Progenitor cell of endocrine pancreas (in vitro differentiated cells): Measurements from ENCODE around the gene DHX35. TPM values are rescaled to one million over a fixed set of nuclear protein-coding genes. Genes with fewer than 3 reads are reported as not detected.

Experiments
- DNase-seq: peaks from one replicate; pipeline ENCODE4 v3.0.0; 2021; ENCODE audit warnings: low spot score; ENCODE audit not compliant: unreplicated experiment
- H3K27ac Mint-ChIP-seq: 2 replicates; pipeline ENCODE4 v1.8.0; 2021; ENCODE audit warnings: mild to moderate bottlenecking, moderate library complexity, mixed read lengths
- H3K27me3 Mint-ChIP-seq: 2 replicates; pipeline ENCODE4 v1.8.0; 2021; ENCODE audit warnings: mixed read lengths
- H3K36me3 Mint-ChIP-seq: 2 replicates; pipeline ENCODE4 v1.8.0; 2022; ENCODE audit warnings: mixed read lengths; ENCODE audit not compliant: insufficient read depth
- H3K4me1 Mint-ChIP-seq: 2 replicates; pipeline ENCODE4 v1.8.0; 2021; ENCODE audit warnings: low read depth, mixed read lengths
- H3K4me3 Mint-ChIP-seq: 2 replicates; pipeline ENCODE4 v1.8.0; 2021; ENCODE audit warnings: low read depth, mild to moderate bottlenecking, moderate library complexity, mixed read lengths
- H3K9me3 Mint-ChIP-seq: 2 replicates; pipeline ENCODE4 v1.8.0; 2021; ENCODE audit warnings: low read depth, mixed read lengths
- total RNA-seq: library from RNA; stranded (reverse); gene quantifications from 2 replicates; pipeline ENCODE4 v1.2.1, GENCODE V29; 2021
- TF ChIP-seq, protein P1 (sequence below): fragments of 200-600 bp; sonication (generic); IDR thresholded peaks from one replicate; pipeline ENCODE4 v1.5.0; 2021; ENCODE audit warnings: antibody characterized with exemption, mild to moderate bottlenecking; ENCODE audit not compliant: unreplicated experiment

Gene DHX35
- total RNA-seq, 1 donor from 2014 or later = 14.4 TPM

DNA sequence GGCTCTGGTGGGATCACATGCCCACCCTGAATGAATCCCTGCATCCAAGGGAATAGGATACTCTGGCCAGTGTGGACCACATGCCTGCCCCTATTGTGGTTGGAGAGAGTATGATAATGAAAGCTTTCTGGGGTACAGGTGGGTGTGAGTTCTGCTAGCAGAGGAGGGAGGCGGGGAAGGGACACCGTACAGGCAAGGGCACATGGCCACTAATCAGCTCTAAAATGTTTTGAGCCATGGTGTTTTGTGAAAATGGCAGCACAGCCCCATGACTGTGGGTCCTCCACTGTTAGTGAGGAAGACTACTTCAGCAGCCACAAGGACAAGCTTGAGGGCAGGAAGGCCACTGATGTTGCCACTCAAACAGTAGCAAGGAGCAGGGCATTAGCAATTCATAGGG, 11.9 kb upstream of the DHX35 start:
- Mint-ChIP-seq H3K9me3 (no peaks in the 10 kb centered on the region), H3K4me3 (no peak overlapping the region), H3K36me3 (peaks cover 9% of the 10 kb centered on the region), H3K27me3 (no peaks in the 10 kb centered on the region), H3K27ac (peak overlapping the region; percentile 38), H3K4me1 (peaks cover 8% of the 10 kb centered on the region)
- TF ChIP-seq, protein P1, sequence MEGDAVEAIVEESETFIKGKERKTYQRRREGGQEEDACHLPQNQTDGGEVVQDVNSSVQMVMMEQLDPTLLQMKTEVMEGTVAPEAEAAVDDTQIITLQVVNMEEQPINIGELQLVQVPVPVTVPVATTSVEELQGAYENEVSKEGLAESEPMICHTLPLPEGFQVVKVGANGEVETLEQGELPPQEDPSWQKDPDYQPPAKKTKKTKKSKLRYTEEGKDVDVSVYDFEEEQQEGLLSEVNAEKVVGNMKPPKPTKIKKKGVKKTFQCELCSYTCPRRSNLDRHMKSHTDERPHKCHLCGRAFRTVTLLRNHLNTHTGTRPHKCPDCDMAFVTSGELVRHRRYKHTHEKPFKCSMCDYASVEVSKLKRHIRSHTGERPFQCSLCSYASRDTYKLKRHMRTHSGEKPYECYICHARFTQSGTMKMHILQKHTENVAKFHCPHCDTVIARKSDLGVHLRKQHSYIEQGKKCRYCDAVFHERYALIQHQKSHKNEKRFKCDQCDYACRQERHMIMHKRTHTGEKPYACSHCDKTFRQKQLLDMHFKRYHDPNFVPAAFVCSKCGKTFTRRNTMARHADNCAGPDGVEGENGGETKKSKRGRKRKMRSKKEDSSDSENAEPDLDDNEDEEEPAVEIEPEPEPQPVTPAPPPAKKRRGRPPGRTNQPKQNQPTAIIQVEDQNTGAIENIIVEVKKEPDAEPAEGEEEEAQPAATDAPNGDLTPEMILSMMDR = no peak
- no peak for DNase-seq

DNA sequence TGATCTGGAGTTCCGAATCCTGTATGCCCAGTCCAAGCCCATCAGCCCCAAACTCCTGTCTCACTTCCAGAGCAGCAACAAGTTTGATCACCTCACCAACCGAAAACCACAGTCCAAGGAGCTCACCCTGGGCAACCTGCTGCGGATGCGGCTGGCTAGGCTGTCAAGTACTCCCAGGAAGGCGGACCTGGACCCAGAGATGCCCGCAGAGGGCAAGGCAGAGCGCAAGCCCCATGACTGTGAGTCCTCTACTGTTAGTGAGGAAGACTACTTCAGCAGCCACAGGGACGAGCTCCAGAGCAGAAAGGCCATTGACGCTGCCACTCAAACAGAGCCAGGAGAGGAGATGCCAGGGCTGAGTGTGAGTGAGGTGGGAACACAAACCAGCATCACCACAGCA, 10.5 kb upstream of the DHX35 start:
- peaks cover 7% of the 10 kb centered on the region for H3K36me3 Mint-ChIP-seq
- no peak for DNase-seq
- H3K27ac Mint-ChIP-seq = no peak overlapping the region

DNA sequence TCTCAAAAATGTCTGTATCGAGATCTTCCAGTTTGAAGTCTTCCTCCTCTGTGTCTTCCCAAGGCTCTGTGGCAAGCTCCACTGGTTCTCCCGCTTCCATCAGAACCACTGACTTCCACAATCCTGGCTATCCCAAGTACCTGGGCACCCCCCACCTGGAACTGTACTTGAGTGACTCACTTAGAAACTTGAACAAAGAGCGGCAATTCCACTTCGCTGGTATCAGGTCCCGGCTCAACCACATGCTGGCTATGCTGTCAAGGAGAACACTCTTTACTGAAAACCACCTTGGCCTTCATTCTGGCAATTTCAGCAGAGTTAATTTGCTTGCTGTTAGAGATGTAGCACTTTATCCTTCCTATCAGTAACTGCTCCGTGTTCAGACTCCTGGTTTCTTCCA, 10.0 kb upstream of the DHX35 start:
- Mint-ChIP-seq H3K27me3 (no peaks in the 10 kb centered on the region), H3K4me1 (peaks cover 8% of the 10 kb centered on the region), H3K27ac (no peak overlapping the region), H3K36me3 (peaks cover 7% of the 10 kb centered on the region), H3K4me3 (no peak overlapping the region), H3K9me3 (no peaks in the 10 kb centered on the region)
- TF ChIP-seq, protein P1 = no peak
- no peak for DNase-seq

More for the DNA sequence above, 10.5 kb upstream of the DHX35 start:
- Mint-ChIP-seq H3K4me3 (no peak overlapping the region), H3K4me1 (peaks cover 8% of the 10 kb centered on the region), H3K27me3 (no peaks in the 10 kb centered on the region), H3K9me3 (no peaks in the 10 kb centered on the region)
- TF ChIP-seq, protein P1 = no peak

DNA sequence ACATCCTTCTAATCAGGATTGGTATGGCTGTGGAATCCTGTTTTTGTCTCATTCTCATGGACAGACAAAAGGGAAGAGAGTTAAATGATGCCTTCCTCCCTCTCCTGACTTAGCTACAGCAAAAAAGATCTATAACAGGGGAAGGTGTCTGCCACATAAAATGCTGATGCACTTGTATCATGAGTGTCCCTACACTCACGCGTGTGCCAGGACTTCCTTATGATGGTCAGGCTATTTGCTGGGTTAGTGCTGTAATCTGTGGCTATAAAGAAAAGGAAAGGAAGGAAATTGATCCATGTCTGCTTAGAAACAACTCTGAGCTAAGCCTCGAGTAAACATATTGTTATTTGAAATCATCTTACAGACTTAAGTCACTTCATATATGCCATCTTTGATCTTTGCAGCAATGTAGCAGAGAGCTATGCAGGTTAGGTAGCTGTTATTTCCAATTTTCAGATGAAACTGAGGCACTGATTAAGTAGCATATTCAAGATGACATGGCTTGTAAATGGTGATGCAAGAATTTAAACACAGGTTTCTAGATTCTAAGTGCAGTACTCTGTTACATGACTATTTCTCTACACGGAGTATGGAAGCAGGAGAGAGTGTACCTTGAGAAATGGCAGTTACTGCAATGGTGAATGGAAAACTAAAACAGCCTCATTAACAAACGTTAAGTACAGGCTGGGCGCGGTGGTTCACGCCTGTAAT, 8.4 kb upstream of the DHX35 start:
- Mint-ChIP-seq H3K4me1 (no peaks in the 10 kb centered on the region), H3K27me3 (no peaks in the 10 kb centered on the region), H3K27ac (no peak overlapping the region), H3K9me3 (no peaks in the 10 kb centered on the region), H3K36me3 (peaks cover 7% of the 10 kb centered on the region), H3K4me3 (no peak overlapping the region)
- TF ChIP-seq, protein P1 = no peak
- no peak for DNase-seq

DNA sequence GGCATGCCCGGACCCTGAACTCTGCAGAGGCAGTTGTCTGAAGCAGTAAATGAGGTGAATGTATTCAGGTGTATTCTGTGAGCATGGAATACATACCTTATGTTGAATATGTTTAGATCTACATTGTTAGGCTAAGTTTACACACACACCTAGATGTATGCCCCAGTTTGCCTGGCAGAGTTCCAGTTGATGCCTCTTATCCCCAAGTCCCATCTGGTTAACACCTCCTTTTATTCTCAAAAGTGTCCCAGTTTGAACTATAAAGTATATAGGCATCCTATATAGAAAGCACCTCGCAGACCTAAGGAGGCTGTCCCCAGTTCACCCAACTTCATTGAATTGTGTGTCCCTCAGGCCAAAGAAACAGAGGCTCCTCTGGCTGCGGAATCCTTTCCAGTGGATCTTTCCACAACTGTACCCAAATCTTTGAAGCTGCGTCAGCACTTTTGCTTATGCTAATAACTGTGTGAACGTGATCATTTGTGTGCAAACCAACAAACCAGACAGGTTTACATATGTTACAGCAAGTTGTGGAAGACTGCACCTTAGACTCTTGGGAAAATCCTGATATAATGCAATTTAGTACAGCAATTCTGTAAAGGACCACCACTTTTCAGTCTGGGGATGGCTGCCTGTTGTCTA, 4.8 kb upstream of the DHX35 start:
- no peak overlapping the region for H3K27ac Mint-ChIP-seq
- H3K36me3 Mint-ChIP-seq = peaks cover 4% of the 10 kb centered on the region

More for the DNA sequence above, 4.8 kb upstream of the DHX35 start:
- no peak for DNase-seq
- H3K4me3 Mint-ChIP-seq = no peak overlapping the region
- peaks cover 2% of the 10 kb centered on the region for H3K4me1 Mint-ChIP-seq
- no peaks in the 10 kb centered on the region for H3K9me3 Mint-ChIP-seq
- no peaks in the 10 kb centered on the region for H3K27me3 Mint-ChIP-seq
- TF ChIP-seq, protein P1 = no peak
